ENCODE measurements around the gene PAPPA2.
"Not testable (repeated sequence)": the region's sequence is repeated elsewhere in the genome, so short reads cannot be mapped to it uniquely, and the experiment has no call there.

DNA sequence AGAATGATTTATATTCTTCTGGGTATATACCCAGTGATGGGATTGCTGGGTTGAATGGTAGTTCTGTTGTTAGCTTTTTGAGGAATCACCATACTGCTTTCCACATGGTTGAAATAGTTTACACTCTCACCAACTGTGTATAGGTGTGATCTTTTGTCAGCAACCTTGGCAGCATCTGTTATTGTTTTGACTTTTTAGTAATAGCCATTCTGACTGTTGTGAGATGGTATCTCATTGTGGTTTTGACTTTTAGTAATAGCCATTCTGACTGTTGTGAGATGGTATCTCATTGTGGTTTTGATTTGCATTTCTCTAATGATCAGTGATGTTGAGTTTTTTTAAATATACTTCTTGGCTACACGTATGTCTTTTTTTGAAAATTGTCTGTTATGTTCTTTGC lies 43.4 kb upstream of the PAPPA2 start:
- TF ChIP-seq, protein P1, sequence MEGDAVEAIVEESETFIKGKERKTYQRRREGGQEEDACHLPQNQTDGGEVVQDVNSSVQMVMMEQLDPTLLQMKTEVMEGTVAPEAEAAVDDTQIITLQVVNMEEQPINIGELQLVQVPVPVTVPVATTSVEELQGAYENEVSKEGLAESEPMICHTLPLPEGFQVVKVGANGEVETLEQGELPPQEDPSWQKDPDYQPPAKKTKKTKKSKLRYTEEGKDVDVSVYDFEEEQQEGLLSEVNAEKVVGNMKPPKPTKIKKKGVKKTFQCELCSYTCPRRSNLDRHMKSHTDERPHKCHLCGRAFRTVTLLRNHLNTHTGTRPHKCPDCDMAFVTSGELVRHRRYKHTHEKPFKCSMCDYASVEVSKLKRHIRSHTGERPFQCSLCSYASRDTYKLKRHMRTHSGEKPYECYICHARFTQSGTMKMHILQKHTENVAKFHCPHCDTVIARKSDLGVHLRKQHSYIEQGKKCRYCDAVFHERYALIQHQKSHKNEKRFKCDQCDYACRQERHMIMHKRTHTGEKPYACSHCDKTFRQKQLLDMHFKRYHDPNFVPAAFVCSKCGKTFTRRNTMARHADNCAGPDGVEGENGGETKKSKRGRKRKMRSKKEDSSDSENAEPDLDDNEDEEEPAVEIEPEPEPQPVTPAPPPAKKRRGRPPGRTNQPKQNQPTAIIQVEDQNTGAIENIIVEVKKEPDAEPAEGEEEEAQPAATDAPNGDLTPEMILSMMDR (IDR thresholded peaks at IDR 0.05; ENCODE audit: low read depth, low read length) = not testable (repeated sequence)
- not testable (repeated sequence) for TF ChIP-seq EZH2phosphoT487 (IDR thresholded peaks at IDR 0.05; ENCODE audit: low read depth)

Measured in OCI-LY3 (cell line).